K562 (cell line): Measurements from ENCODE around the gene PRPSAP1.

Source experiments
- HMG20A ChIP-seq: fragments of 450-650 bp; formaldehyde crosslinking; conservative IDR thresholded peaks from 2 replicates; pipeline ENCODE4 v1.4.0; 2020; ENCODE audit warnings: mild to moderate bottlenecking, mixed read lengths
- NRF1 ChIP-seq, 2 experiments: fragments of 450-650 bp; IDR thresholded peaks in 1 of 2; conservative IDR thresholded peaks in 1 of 2; 2 replicates each; pipeline ENCODE4 v1.6.1; 2014; ENCODE audit warnings: mild to moderate bottlenecking in 2 of 2
- POLR2AphosphoS5 ChIP-seq: IDR thresholded peaks from 2 replicates; pipeline ENCODE4 v1.6.1; 2011; ENCODE audit warnings: mild to moderate bottlenecking, low read depth, low read length, moderate library complexity; ENCODE audit not compliant: control insufficient read depth, insufficient read depth
- SLC30A9 ChIP-seq: fragments of 250-450 bp; sonication (Bioruptor Pico); IDR thresholded peaks from 2 replicates; pipeline ENCODE4 v1.8.0; 2022; ENCODE audit warnings: mild to moderate bottlenecking, moderate library complexity
- TF ChIP-seq, protein P1 (sequence below): sonication (generic); formaldehyde crosslinking; IDR thresholded peaks from 2 replicates; pipeline ENCODE4 v1.8.0; 2022; ENCODE audit warnings: missing genetic modification reagents, mild to moderate bottlenecking, borderline replicate concordance
- TF ChIP-seq, protein P2 (sequence below), 2 experiments: fragments of 200-800 bp in 1 of 2; sonication (Bioruptor generic) in 1 of 2; sonication (generic) in 1 of 2; formaldehyde crosslinking in 1 of 2; IDR thresholded peaks in 1 of 2; conservative IDR thresholded peaks in 1 of 2; 2 replicates each; pipeline versions ENCODE4 v1.5.0 to v1.6.1; 2016 to 2020; ENCODE audit warnings: missing compliant biosample characterization in 1 of 2, missing genetic modification characterization in 1 of 2, missing genetic modification reagents in 1 of 2
- TF ChIP-seq, protein P3 (sequence below), 3 experiments: IDR thresholded peaks in 2 of 3; conservative IDR thresholded peaks in 1 of 3; 2 replicates each; pipeline ENCODE4 v1.5.1; 2011 to 2012; ENCODE audit warnings: low read length in 3 of 3, mild to moderate bottlenecking in 3 of 3, control low read depth in 2 of 3, improper control_type of control experiment in 1 of 3, inconsistent platforms in 1 of 3, low read depth in 1 of 3, mixed read lengths in 1 of 3, moderate library complexity in 1 of 3; ENCODE audit not compliant: insufficient read depth in 2 of 3
- TF ChIP-seq, protein P4 (sequence below), 2 experiments: fragments of 450-650 bp in 1 of 2; sonication (generic) in 1 of 2; formaldehyde crosslinking; conservative IDR thresholded peaks; 2 replicates each; pipeline versions ENCODE4 v1.4.0 to v1.8.1; 2020 to 2022; ENCODE audit warnings: mild to moderate bottlenecking in 1 of 2, missing genetic modification reagents in 1 of 2

DNA sequence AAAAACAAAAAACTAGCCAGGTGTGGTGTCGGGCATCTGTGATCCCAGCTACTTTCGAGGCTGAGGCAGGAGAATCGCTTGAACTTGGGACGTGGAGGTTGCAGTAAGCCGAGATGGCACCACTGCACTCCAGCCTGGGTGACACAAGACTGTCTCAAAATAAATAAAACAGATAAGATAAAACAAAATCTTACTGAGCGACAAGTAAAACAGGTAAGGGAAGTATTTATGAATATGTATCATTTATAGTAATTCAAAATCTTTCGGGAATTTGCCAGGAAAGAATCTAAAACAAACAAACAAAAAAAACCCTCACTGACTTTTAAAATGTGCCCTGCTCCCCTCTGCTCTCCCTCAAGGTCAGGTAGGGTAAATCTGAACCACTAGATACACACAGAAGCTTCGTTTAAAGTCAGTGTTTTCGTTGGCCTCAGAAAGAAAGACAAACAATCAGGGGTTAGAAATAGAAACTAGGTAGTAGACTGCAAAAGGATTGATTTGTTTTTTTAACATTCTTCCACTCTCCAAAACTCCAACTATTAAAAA is 2.1 kb downstream of the PRPSAP1 start:
- TF ChIP-seq NRF1 (conservative IDR thresholded peaks at IDR 0.05 in 1 of 2, IDR thresholded peaks at IDR 0.05 in 1 of 2) (no peak), SLC30A9 (CRISPR knock-in tag) (no peak), POLR2AphosphoS5 (no peak), HMG20A (CRISPR knock-in tag) (no peak)
- TF ChIP-seq, protein P1, sequence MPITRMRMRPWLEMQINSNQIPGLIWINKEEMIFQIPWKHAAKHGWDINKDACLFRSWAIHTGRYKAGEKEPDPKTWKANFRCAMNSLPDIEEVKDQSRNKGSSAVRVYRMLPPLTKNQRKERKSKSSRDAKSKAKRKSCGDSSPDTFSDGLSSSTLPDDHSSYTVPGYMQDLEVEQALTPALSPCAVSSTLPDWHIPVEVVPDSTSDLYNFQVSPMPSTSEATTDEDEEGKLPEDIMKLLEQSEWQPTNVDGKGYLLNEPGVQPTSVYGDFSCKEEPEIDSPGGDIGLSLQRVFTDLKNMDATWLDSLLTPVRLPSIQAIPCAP (CRISPR knock-in tag) = no peak
- TF ChIP-seq, protein P2, sequence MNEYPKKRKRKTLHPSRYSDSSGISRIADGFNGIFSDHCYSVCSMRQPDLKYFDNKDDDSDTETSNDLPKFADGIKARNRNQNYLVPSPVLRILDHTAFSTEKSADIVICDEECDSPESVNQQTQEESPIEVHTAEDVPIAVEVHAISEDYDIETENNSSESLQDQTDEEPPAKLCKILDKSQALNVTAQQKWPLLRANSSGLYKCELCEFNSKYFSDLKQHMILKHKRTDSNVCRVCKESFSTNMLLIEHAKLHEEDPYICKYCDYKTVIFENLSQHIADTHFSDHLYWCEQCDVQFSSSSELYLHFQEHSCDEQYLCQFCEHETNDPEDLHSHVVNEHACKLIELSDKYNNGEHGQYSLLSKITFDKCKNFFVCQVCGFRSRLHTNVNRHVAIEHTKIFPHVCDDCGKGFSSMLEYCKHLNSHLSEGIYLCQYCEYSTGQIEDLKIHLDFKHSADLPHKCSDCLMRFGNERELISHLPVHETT (CRISPR knock-in tag; conservative IDR thresholded peaks at IDR 0.05 in 1 of 2, IDR thresholded peaks at IDR 0.05 in 1 of 2) = no peak
- TF ChIP-seq, protein P3, sequence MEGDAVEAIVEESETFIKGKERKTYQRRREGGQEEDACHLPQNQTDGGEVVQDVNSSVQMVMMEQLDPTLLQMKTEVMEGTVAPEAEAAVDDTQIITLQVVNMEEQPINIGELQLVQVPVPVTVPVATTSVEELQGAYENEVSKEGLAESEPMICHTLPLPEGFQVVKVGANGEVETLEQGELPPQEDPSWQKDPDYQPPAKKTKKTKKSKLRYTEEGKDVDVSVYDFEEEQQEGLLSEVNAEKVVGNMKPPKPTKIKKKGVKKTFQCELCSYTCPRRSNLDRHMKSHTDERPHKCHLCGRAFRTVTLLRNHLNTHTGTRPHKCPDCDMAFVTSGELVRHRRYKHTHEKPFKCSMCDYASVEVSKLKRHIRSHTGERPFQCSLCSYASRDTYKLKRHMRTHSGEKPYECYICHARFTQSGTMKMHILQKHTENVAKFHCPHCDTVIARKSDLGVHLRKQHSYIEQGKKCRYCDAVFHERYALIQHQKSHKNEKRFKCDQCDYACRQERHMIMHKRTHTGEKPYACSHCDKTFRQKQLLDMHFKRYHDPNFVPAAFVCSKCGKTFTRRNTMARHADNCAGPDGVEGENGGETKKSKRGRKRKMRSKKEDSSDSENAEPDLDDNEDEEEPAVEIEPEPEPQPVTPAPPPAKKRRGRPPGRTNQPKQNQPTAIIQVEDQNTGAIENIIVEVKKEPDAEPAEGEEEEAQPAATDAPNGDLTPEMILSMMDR (IDR thresholded peaks at IDR 0.05 in 2 of 3, conservative IDR thresholded peaks at IDR 0.05 in 1 of 3; ENCODE audit: insufficient read depth in 2 of 3, low read depth in 1 of 3, low read length in 3 of 3) = no peak
- TF ChIP-seq, protein P4, sequence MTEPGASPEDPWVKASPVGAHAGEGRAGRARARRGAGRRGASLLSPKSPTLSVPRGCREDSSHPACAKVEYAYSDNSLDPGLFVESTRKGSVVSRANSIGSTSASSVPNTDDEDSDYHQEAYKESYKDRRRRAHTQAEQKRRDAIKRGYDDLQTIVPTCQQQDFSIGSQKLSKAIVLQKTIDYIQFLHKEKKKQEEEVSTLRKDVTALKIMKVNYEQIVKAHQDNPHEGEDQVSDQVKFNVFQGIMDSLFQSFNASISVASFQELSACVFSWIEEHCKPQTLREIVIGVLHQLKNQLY (CRISPR knock-in tag; conservative IDR thresholded peaks at IDR 0.05) = no peak
